ENCODE measurements around the gene RGS19. TPM values are rescaled to one million over a fixed set of nuclear protein-coding genes. Genes with fewer than 3 reads are reported as not detected.
A peak's percentile ranks its signal among the peaks of the same experiment; 100 is the strongest.

Gene RGS19
- total and polyA plus RNA-seq, 2 of the 8 experiments (the other 6 are each of a cell fraction or from before 2014, with no cell fraction given) = 12.7 to 16.8 TPM

DNA sequence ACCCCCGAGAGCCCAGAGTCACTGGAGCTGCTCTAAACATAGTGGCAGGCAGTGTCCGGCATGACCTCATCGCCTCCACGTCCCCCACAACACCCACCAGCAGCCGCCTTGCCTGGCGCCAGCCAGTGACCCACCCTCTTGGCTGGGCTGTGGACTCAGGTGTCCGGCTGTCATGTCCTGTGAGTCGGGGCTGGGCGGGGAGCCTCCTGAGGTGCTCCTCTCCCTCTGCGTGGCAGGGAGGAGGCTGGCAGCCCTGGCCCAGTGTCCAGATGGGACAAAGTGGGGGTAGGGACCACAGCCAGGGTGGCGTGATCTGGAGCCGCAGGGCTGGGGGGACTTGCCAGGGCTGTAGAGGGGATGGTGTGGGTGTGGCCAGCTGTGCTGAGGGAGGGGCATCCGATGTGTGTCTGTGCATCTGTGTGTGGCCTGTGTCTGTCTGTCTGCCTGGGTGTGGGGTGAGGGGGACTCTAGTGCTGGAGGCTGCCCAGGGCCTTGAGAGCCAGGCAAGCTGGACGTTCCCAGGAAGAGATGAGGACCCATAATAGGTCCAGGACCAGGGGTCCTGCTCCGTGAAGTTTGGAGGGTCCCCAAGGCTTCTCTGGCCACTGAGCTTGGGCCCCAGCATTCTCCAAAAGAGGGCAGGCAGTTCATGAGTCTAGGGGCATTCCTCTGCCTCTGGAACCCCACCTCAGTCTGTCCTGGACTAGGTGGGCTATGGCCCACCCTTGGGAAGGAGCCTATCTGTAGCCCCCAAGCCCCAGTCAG is 27.6 kb downstream of the RGS19 start:
- H2BK15ac ChIP-seq (ENCODE audit: low read length) = no peak overlapping the region
- 0 out of 2 replicates have a peak overlapping the region, but pooled peaks have one; percentile 61 for H2BK20ac ChIP-seq (ENCODE audit: low read length)
- peaks cover 0 to 10% (median 0%) of the 10 kb centered on the region in 4 experiments; a peak in 1 of 8 replicates for H3K36me3 ChIP-seq (ENCODE audit: control insufficient read depth in 2 of 4, insufficient read depth in 4 of 4, low read length in 3 of 4)
- no peak overlapping the region for H4K8ac ChIP-seq (ENCODE audit: extremely low read depth, insufficient read depth, low read length)
- no peak for FAIRE-seq
- no peak overlapping the region for H2BK5ac ChIP-seq (ENCODE audit: low read depth, low read length)
- no peak overlapping the region for H3K4me2 ChIP-seq (ENCODE audit: insufficient read depth in 1 of 2, low read depth in 2 of 2, low read length in 2 of 2)
- no peak overlapping the region for H3K18ac ChIP-seq (ENCODE audit: extremely low read depth, low read length)
- peaks cover 0 to 24% (median 11%) of the 10 kb centered on the region in 4 experiments; a peak in 6 of 7 replicates for H3K4me1 ChIP-seq (replicated peaks in 1 of 4; ENCODE audit: control insufficient read depth in 3 of 4, insufficient read depth in 4 of 4, low read length in 3 of 4)
- H2AFZ ChIP-seq (ENCODE audit: low read length) = no peak overlapping the region
- H2BK120ac ChIP-seq (replicated peaks; ENCODE audit: low read depth, low read length) = no peak overlapping the region
- no peak overlapping the region for H3K27ac ChIP-seq (ENCODE audit: low read depth, low read length)
- H3K23ac ChIP-seq (ENCODE audit: insufficient read length) = no peak overlapping the region
- no peak overlapping the region for H2BK12ac ChIP-seq (ENCODE audit: low read depth, low read length)
- H3K9me3 ChIP-seq (ENCODE audit: insufficient read depth in 2 of 2, low read depth in 1 of 2, low read length in 1 of 2) = no peaks in the 10 kb centered on the region
- H3K4ac ChIP-seq (replicated peaks; ENCODE audit: insufficient read length, low read depth, low read length) = no peak overlapping the region
- no peak overlapping the region for H4K5ac ChIP-seq (ENCODE audit: insufficient read length, low read depth, low read length)
- no peak overlapping the region for H3K14ac ChIP-seq (ENCODE audit: insufficient read length)
- ChIA-PET CTCF (ENCODE audit: partially characterized antibody) (interaction anchor here (0.7 to 15.0 kb wide), 7 partner anchors 9 to 71 kb away, joined by 3 to 139 read pairs (median 24); partner anchors contain the start of genes LKAAEAR1, OPRL1, PRPF6 and RGS19), POLR2A (ENCODE audit: partially characterized antibody) (interaction anchor here (1.6 to 3.7 kb wide), 3 partner anchors 11 to 17 kb away, joined by 5 to 24 read pairs (median 7); partner anchors contain the start of gene TCEA2)
- H3K9ac ChIP-seq (replicated peaks in 1 of 4; ENCODE audit: extremely low read depth in 1 of 4, low read depth in 3 of 4, low read length in 3 of 4) = no peak overlapping the region
- peaks cover 36 to 53% (median 43%) of the 10 kb centered on the region in 4 experiments for H3K27me3 ChIP-seq (replicated peaks in 1 of 4; ENCODE audit: control insufficient read depth in 3 of 4, extremely low read depth in 1 of 4, insufficient read depth in 3 of 4, low read length in 3 of 4)
- H3K79me1 ChIP-seq (ENCODE audit: low read depth, low read length) = no peaks in the 10 kb centered on the region
- no peak overlapping the region for H3K4me3 ChIP-seq (ENCODE audit: extremely low read depth in 1 of 4, insufficient read depth in 2 of 4, low read depth in 3 of 4, low read length in 4 of 4)
- peaks cover 4% of the 10 kb centered on the region; the same call in 1 of the 2 replicates for H3K23me2 ChIP-seq (ENCODE audit: low read depth, low read length)
- 95% methylated on average over 15 of the region's 15 CpGs; no CpG with 5 or more reads in 1 of the 2 experiments for WGBS, 2 experiments (ENCODE audit: extremely low coverage in 1 of 2, insufficient coverage in 1 of 2, insufficient read length in 1 of 2, insufficient replicate concordance in 2 of 2, low coverage in 1 of 2, low lambda C conversion rate in 2 of 2, missing lambda C conversion rate in 1 of 2)
- no peaks in the 10 kb centered on the region for H3K79me2 ChIP-seq (ENCODE audit: control insufficient read depth in 1 of 2, insufficient read depth in 2 of 2, low read length in 2 of 2)
- no peak overlapping the region for H3K56ac ChIP-seq (replicated peaks; ENCODE audit: insufficient read length, low read depth, low read length)
- no peaks in the 10 kb centered on the region for H4K20me1 ChIP-seq (replicated peaks in 1 of 2; ENCODE audit: control insufficient read depth in 1 of 2, insufficient read depth in 2 of 2, low read length in 2 of 2)
- no peak overlapping the region for H2AK5ac ChIP-seq (ENCODE audit: low read depth, low read length)
- no peak overlapping the region for H4K91ac ChIP-seq (replicated peaks; ENCODE audit: insufficient read length, low read length)
- DNase-seq (ENCODE audit: low read depth in 1 of 2, low spot score in 2 of 2) = no peak
- TF ChIP-seq CHD2 (IDR thresholded peaks at IDR 0.05; ENCODE audit: low read length) (no peak), RXRA (IDR thresholded peaks at IDR 0.05; ENCODE audit: insufficient read depth, low read depth, low read length) (no peak), SRF (IDR thresholded peaks at IDR 0.05; ENCODE audit: low read depth, low read length) (no peak), KDM4A (IDR thresholded peaks at IDR 0.05; ENCODE audit: low read depth, low read length, severe bottlenecking) (no peak), FOSL1 (IDR thresholded peaks at IDR 0.05; ENCODE audit: insufficient read depth, low read depth, low read length) (no peak), ASH2L (IDR thresholded peaks at IDR 0.05; ENCODE audit: low read length) (no peak), CBX5 (IDR thresholded peaks at IDR 0.05; ENCODE audit: low read depth, low read length) (no peak), TBP (IDR thresholded peaks at IDR 0.05; ENCODE audit: low read depth, low read length) (no peak), POU5F1 (IDR thresholded peaks at IDR 0.05; ENCODE audit: low read depth, low read length) (no peak), CREB1 (IDR thresholded peaks at IDR 0.05) (no peak), BRCA1 (IDR thresholded peaks at IDR 0.05; ENCODE audit: low read depth, low read length) (no peak), SIX5 (IDR thresholded peaks at IDR 0.05; ENCODE audit: low read depth, low read length) (no peak)
- TF ChIP-seq, protein P1, sequence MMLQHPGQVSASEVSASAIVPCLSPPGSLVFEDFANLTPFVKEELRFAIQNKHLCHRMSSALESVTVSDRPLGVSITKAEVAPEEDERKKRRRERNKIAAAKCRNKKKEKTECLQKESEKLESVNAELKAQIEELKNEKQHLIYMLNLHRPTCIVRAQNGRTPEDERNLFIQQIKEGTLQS (IDR thresholded peaks at IDR 0.05; ENCODE audit: insufficient read depth, low read depth, low read length) = no peak
